Fibroblast of skin of scalp (primary cell): ENCODE measurements around the gene NPTXR.

Experiments
- DNase-seq: peaks from one replicate; pipeline ENCODE4 v3.0.0-alpha.2; 2013

NPTXR gene

GRCh38 chr22:38850941-38851849 lies 7.4 kb upstream of the NPTXR start:
- DNase-seq, result peak; percentile 45

GRCh38 chr22:38850399-38850798 lies 6.6 kb upstream of the NPTXR start:
- DNase-seq, result no peak

- no peak for DNase-seq
Observed at GRCh38 chr22:38849811-38850210, 6.0 kb upstream of the NPTXR start.

- DNase-seq, result peak; percentile 81
Observed at GRCh38 chr22:38846412-38846811, 2.6 kb upstream of the NPTXR start.

- peak; percentile 87 for DNase-seq
Observed at GRCh38 chr22:38845004-38845740, 1.3 kb upstream of the NPTXR start.

GRCh38 chr22:38844315-38845003 lies 631 bp upstream of the NPTXR start:
- no peak for DNase-seq

DNA sequence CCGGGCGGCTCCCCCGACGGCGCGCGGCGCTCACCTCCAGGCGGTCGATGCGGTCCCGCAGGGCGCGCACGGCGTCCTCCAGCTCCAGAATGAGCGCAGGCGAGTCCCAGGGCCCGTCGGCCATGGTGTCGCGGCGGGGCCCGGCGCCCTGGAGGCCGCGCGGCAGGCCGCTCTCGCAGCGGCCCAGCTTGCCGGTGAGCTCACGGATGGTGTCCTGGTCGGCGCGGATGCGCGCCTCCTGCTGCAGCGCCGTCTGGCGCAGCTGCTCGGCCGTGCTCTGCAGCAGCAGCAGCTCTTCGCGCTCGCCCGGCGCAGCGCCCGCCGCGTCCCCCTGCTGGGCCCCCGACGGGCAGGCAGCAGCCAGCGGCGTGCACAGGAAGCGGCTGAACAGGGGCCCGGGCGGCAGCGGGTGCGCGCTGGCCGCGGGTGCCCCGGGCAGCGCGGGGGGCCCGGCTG lies 599 bp downstream of the NPTXR start:
- DNase-seq, result peak; percentile 77

GRCh38 chr22:38842512-38843200 lies 1.2 kb downstream of the NPTXR start:
- DNase-seq, result no peak

DNA sequence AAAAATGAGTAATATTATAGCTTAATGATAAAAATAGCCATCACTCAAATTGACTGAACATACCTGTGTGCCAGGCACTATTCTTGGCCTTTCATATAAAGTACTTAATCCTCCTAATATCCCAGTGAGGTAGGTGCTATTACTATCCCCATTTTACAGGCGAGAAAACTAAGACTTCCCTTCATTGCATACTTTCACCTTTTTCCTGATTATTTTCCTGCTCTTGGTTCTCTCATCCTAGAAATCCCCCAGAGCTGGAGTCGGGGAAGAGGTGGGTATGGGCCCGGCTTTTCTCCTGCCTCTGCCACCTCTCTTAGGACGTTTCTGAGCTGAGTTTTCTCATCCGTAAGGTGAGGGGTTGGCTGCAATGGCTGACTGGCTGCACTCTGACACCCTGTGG lies 2.2 kb downstream of the NPTXR start:
- DNase-seq, result no peak

- DNase-seq, result no peak
Observed at GRCh38 chr22:38841211-38841610, 2.6 kb downstream of the NPTXR start.

GRCh38 chr22:38840129-38840528 lies 3.7 kb downstream of the NPTXR start:
- no peak for DNase-seq

GRCh38 chr22:38839686-38840085 lies 4.1 kb downstream of the NPTXR start:
- no peak for DNase-seq

DNA sequence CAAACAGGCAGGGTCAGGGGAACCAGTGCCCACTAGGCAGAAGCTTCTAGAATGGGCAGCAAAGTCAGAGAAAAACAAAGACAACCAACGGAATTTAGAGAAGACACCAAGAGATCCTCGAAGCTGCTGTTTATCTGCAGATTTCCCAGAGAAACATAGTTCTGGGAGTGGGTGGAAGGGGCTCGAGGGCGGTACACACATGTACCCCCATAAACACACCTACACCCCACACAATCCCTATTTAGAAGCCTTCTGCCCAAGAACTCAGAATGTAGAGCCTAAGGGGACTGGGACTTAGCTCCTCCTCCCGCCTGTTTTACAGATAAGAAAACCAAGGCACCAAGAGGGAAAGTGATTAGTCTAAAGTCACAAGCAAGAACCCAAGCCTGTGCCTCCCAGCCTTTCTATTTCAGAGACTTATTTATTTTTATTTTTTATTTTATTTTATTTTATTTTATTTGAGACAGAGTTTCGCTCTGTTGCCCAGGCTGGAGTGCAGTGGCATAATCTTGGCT lies 6.4 kb downstream of the NPTXR start:
- DNase-seq, result no peak

- no peak for DNase-seq
Observed at GRCh38 chr22:38835888-38836301, 7.9 kb downstream of the NPTXR start.

- no peak for DNase-seq
Observed at GRCh38 chr22:38834991-38835390, 8.8 kb downstream of the NPTXR start.

DNA sequence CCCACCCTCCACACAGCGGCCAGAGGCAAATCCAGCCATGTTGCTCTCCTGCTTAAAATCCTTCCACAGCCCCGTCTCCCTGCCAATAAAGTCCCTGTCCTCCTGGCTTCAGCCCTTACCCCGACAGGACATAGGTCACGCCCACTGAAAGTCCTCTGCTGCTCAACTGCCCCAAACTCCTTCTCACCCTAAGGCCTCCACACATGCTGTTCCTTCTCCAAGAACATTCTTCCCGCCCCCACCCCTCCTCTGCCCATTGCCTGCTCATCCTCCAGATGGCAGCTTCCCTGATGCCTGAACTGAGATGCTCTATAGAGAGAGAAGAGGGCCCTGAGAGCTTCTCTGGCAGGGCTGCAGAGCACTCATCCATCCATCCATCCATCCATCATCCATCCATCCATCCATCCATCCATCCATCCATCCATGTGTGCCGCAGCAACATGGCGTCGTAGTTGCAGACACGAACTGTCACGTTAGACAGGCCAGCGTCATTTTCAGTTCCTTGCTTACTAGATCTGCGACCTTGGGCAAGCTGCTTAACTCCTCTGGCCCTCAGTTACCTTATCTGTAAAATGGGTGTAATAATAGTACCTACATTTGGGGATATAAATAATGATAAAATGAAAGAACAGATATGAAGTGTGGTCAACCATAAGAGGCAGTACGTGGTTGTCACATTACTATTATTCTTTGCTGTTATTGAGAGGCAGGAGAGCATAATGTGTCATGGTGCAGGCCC lies 9.4 kb downstream of the NPTXR start:
- no peak for DNase-seq

GRCh38 chr22:38833061-38833460 lies 10.8 kb downstream of the NPTXR start:
- no peak for DNase-seq

DNA sequence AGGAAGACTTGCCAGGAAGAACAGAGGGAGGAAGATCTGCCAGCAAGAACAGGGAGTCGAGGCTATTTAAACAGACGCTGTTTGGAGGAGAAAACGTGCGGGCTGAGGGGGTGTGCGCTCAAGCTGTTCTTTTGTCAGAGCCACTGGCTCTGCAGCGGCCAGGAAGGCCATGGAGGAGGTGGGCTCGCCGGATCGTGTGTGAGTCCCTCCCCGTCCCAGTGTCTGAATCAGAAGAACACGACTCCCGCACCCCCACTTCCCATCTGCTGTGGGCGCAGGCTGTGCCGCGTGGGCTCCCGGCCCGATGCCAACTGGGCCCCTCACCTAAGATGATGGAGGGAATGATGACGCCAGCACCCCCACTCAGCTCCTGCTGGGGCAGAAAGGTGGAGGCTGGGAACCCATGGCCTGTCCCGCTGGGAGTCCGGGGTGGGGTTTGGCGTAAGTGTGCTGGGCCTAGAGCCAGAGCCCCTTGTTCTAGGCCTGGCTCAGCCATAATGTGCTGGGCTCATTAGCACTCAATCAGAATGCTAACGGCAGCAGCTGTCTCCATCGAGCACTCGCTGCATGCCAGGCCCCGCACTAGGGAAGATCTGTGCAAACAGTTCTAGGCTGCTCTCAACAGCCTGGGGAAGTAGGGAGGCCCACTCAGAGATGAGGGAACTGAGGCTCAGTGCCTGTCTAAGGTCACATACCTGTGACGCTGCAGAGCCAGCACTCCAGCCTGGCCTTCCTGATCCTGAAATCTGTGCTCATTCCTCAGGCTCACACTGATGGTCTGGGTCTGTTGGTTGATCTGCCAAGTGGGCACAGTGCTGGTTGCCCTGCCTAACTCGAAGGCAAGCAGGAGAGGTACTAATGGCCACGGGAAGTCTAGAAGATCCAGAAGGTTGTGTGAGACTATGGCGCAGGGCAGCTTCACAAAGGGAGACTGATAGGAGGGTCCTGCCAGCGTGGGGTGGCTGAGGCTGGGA lies 11.5 kb downstream of the NPTXR start:
- no peak for DNase-seq

DNA sequence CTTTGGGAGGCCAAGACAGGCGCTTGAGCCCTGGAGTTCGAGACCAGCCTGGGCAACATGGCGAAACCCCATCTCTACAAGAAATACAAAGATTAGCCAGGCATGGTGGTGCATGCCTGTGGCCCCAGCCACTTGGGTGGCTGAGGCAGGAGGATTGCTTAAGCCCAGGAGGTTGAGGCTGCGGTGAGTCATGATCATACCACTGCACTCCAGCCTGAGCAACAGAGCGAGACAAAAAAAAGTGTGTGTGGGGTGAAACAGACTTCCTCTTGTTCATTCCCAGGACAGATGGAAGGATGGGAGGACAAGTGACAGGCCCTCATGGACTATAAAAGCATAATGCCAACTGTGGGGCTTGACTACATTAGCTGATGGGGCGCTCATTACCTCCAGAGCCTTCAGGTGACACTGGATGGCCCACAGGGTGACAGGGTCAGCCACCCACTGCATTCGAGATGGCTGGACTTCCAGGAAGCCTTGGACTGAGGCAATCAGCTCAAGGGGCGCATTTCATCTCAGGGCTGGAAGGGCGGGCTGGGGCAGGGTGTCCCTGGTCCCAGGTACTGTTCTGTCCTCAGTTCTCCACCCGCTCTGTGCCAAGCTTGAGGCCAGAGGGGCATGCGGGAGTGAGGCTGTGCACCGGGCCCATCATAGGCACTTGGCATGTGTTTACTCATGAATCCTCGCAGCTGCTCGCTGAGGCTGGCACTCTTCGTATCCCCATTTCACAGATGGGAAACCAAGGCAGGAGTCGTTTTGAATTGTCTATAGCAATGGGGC lies 12.5 kb downstream of the NPTXR start:
- peak; percentile 66 for DNase-seq

DNA sequence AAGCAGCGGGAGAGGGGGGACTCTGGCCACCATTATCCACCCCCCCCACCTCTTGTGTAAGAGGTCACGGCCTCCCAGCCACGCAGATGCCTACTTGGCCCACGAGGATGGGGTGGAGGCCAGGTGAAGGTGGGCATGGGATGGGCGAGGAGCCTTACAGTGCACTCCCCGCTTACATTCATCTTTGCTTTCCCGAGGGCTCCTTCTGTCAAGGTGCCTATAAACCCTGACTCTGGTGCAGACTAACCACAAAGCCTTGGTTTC lies 13.1 kb downstream of the NPTXR start:
- no peak for DNase-seq
